Panc1 (cell line): ENCODE results near the gene CHTF8. TPM values are rescaled to one million over a fixed set of nuclear protein-coding genes. Genes with fewer than 3 reads are reported as not detected.

Source experiments
- ATAC-seq: fragments of 200-7000 bp; cut with Tn5 transposase; 2 replicates; pipeline ENCODE4 v1.9.1; 2020; ENCODE audit warnings: mild to moderate bottlenecking, moderate library complexity
- BruUV-seq: library from RNA; stranded (reverse); fragments of 400-500 nt; replicated peaks from 2 replicates; lab custom pipeline; 2021; lab: Mats Ljungman, UMichigan
- CTCF ChIA-PET: fragments of 300-600 bp; sonication (Branson Sonifier 250); formaldehyde crosslinking; loops from one replicate; lab custom pipeline; 2022; ENCODE audit warnings: antibody characterized with exemption; lab: Charles Lee
- POLR2A ChIA-PET: fragments of 300-600 bp; sonication (Branson Sonifier 250); formaldehyde crosslinking; loops from one replicate; lab custom pipeline; 2022; ENCODE audit warnings: antibody characterized with exemption; lab: Charles Lee
- DNase-seq: peaks from one replicate; pipeline ENCODE4 v3.0.0-alpha.2; 2010; ENCODE audit warnings: low read depth, low spot score
- H3K27ac ChIP-seq: 2 replicates; pipeline ENCODE4 v1.5.1; 2011; ENCODE audit warnings: mild to moderate bottlenecking, low read length, inconsistent platforms
- H3K27me3 ChIP-seq: fragments of 200-500 bp; sonication (Bioruptor generic); 2 replicates; pipeline ENCODE4 v1.6.0; 2014; ENCODE audit warnings: low read length, inconsistent platforms; ENCODE audit not compliant: control insufficient read depth, insufficient read depth
- H3K36me3 ChIP-seq: fragments of 200-500 bp; sonication (Bioruptor generic); 2 replicates; pipeline ENCODE4 v1.5.1; 2014; ENCODE audit warnings: inconsistent platforms, mild to moderate bottlenecking, low read length, moderate library complexity; ENCODE audit not compliant: control insufficient read depth, insufficient read depth
- H3K4me1 ChIP-seq: 2 replicates; pipeline ENCODE4 v1.5.1; 2011; ENCODE audit warnings: inconsistent platforms, mild to moderate bottlenecking, low read length, moderate library complexity; ENCODE audit not compliant: control insufficient read depth, insufficient read depth
- H3K4me3 ChIP-seq, 2 experiments: 2 replicates each; pipeline ENCODE4 v1.5.1; 2011 to 2012; ENCODE audit warnings: low read depth in 2 of 2, low read length in 2 of 2, mild to moderate bottlenecking in 2 of 2, inconsistent platforms in 1 of 2, moderate library complexity in 1 of 2
- H3K9me3 ChIP-seq: fragments of 200-500 bp; sonication (Bioruptor generic); 2 replicates; pipeline ENCODE4 v1.5.1; 2014; ENCODE audit warnings: low read depth, mild to moderate bottlenecking, inconsistent platforms, low read length, moderate library complexity; ENCODE audit not compliant: control insufficient read depth, insufficient read depth
- CTCF ChIP-seq: fragments of 450-650 bp; IDR thresholded peaks from 2 replicates; pipeline ENCODE4 v1.5.1; 2017; ENCODE audit warnings: mild to moderate bottlenecking
- POLR2AphosphoS5 ChIP-seq: IDR thresholded peaks from 2 replicates; pipeline ENCODE4 v1.6.1; 2012; ENCODE audit warnings: mild to moderate bottlenecking, low read depth, low read length, moderate library complexity
- SIN3A ChIP-seq: IDR thresholded peaks from 2 replicates; pipeline ENCODE4 v1.6.1; 2012; ENCODE audit warnings: low read depth, mild to moderate bottlenecking, low read length, moderate library complexity, borderline replicate concordance; ENCODE audit not compliant: insufficient read depth
- TCF7L2 ChIP-seq: IDR thresholded peaks from 2 replicates; pipeline ENCODE4 v1.6.1; 2011; ENCODE audit warnings: mild to moderate bottlenecking, low read depth, low read length, inconsistent platforms
- in situ Hi-C: cut with HindIII; loops from 2 replicates; pipeline ENCODE4 v1.10.0; 2016; ENCODE audit warnings: low sequenced_read_pairs, low pct_unique_long_range_greater_than_20kb
- intact Hi-C: fragments of 100-400 bp; cut with micrococcal nuclease; formaldehyde crosslinking; loops from one replicate; pipeline ENCODE4 v1.10.0; 2022; ENCODE audit not compliant: unreplicated experiment
- total RNA-seq: library from RNA; stranded (reverse); gene quantifications from one replicate; pipeline ENCODE4 v1.2.1, GENCODE V29; 2021; ENCODE audit not compliant: unreplicated experiment
- TF ChIP-seq, protein P1 (sequence below), 2 experiments: IDR thresholded peaks; 2 replicates each; pipeline ENCODE4 v1.6.1; 2011 to 2012; ENCODE audit warnings: low read depth in 2 of 2, control low read depth in 1 of 2, low read length in 1 of 2, mild to moderate bottlenecking in 1 of 2, moderate library complexity in 1 of 2; ENCODE audit not compliant: insufficient read depth in 1 of 2

Gene CHTF8
- total RNA-seq, 1 experiment from 2014 or later: 116 TPM

GRCh38 chr16:69116256-69116875 lies 16.0 kb downstream of the CHTF8 start:
- in situ Hi-C loops (no loop called here), intact Hi-C loops (loop anchor here (10.0 kb wide), 1 partner anchor 262 kb away; no protein-coding TSS in a partner anchor)
- Histone ChIP-seq H3K27ac (no peak overlapping the region), H3K4me1 (0 out of 2 replicates have a peak, but pooled peaks cover 2% of the 10 kb centered on the region), H3K36me3 (peaks cover 4% of the 10 kb centered on the region), H3K27me3 (no peaks in the 10 kb centered on the region), H3K9me3 (no peaks in the 10 kb centered on the region), H3K4me3 (no peak overlapping the region)
- DNase-seq (no peak), ATAC-seq (no peak)
- CTCF ChIA-PET: no interaction called here
- TF ChIP-seq, protein P1, sequence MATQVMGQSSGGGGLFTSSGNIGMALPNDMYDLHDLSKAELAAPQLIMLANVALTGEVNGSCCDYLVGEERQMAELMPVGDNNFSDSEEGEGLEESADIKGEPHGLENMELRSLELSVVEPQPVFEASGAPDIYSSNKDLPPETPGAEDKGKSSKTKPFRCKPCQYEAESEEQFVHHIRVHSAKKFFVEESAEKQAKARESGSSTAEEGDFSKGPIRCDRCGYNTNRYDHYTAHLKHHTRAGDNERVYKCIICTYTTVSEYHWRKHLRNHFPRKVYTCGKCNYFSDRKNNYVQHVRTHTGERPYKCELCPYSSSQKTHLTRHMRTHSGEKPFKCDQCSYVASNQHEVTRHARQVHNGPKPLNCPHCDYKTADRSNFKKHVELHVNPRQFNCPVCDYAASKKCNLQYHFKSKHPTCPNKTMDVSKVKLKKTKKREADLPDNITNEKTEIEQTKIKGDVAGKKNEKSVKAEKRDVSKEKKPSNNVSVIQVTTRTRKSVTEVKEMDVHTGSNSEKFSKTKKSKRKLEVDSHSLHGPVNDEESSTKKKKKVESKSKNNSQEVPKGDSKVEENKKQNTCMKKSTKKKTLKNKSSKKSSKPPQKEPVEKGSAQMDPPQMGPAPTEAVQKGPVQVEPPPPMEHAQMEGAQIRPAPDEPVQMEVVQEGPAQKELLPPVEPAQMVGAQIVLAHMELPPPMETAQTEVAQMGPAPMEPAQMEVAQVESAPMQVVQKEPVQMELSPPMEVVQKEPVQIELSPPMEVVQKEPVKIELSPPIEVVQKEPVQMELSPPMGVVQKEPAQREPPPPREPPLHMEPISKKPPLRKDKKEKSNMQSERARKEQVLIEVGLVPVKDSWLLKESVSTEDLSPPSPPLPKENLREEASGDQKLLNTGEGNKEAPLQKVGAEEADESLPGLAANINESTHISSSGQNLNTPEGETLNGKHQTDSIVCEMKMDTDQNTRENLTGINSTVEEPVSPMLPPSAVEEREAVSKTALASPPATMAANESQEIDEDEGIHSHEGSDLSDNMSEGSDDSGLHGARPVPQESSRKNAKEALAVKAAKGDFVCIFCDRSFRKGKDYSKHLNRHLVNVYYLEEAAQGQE (IDR thresholded peaks at IDR 0.05; ENCODE audit: insufficient read depth in 1 of 2, low read depth in 2 of 2, low read length in 1 of 2): no peak
- TF ChIP-seq TCF7L2 (no peak), POLR2AphosphoS5 (no peak), SIN3A (no peak), CTCF (no peak)
- POLR2A ChIA-PET: no interaction called here
- BruUV-seq: no TSS peak

DNA sequence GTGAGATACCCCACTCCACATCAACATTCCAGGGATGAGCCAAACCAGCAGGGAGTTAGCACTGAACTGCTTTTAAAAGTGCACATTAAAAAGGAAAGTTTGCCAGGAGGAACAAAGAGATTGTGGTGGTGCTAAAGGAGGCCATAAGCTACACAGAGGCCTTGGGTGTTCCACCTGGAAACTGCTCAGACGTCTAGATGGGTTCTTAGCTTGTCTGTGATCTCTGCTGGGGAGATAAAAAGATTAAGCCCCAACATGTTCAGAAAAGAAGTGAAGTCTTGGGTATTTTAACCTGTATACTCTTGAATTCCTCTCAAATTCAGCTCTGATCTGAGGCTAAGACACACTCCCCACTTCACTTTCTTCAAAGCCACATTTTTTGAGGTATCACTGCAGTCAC lies 16.6 kb downstream of the CHTF8 start:
- TF ChIP-seq SIN3A: no peak
- TF ChIP-seq, protein P1 (IDR thresholded peaks at IDR 0.05; ENCODE audit: insufficient read depth in 1 of 2, low read depth in 2 of 2, low read length in 1 of 2): no peak
- no peak for TF ChIP-seq POLR2AphosphoS5
- TF ChIP-seq TCF7L2: no peak
- TF ChIP-seq CTCF: no peak
- DNase-seq (no peak), ATAC-seq (no peak)
- CTCF ChIA-PET: no interaction called here
- H3K27ac ChIP-seq: no peak overlapping the region
- no peaks in the 10 kb centered on the region for H3K27me3 ChIP-seq
- intact Hi-C loops: loop anchor here (10.0 kb wide), 1 partner anchor 261 kb away; no protein-coding TSS in a partner anchor
- H3K4me1 ChIP-seq: 0 out of 2 replicates have a peak, but pooled peaks cover 2% of the 10 kb centered on the region
- no peak overlapping the region for H3K4me3 ChIP-seq
- POLR2A ChIA-PET: no interaction called here
- peaks cover 4% of the 10 kb centered on the region for H3K36me3 ChIP-seq
- in situ Hi-C loops: no loop called here
- no TSS peak for BruUV-seq
- H3K9me3 ChIP-seq: no peaks in the 10 kb centered on the region
